Stimulated activated CD4-positive, alpha-beta T cell treated with anti-CD3 and anti-CD28 coated beads, Interleukin-1b, Interleukin-23, amount 100 ng/mL, for 4 hours (primary cell): ENCODE measurements around the gene HOXC9.

Experiments used
- DNase-seq, 2 donors: peaks; one replicate each; pipeline ENCODE4 v3.0.0-alpha.2; 2020; ENCODE audit warnings: low read depth in 2 of 2

HOXC9 gene

GRCh38 chr12:53976172-53976822 lies 23.7 kb upstream of the HOXC9 start:
- no peak for DNase-seq

- DNase-seq, result no peak
Measured at GRCh38 chr12:53976823-53977595, 23.0 kb upstream of the HOXC9 start.

- no peak for DNase-seq
Measured at GRCh38 chr12:53977596-53978445, 22.1 kb upstream of the HOXC9 start.

DNA sequence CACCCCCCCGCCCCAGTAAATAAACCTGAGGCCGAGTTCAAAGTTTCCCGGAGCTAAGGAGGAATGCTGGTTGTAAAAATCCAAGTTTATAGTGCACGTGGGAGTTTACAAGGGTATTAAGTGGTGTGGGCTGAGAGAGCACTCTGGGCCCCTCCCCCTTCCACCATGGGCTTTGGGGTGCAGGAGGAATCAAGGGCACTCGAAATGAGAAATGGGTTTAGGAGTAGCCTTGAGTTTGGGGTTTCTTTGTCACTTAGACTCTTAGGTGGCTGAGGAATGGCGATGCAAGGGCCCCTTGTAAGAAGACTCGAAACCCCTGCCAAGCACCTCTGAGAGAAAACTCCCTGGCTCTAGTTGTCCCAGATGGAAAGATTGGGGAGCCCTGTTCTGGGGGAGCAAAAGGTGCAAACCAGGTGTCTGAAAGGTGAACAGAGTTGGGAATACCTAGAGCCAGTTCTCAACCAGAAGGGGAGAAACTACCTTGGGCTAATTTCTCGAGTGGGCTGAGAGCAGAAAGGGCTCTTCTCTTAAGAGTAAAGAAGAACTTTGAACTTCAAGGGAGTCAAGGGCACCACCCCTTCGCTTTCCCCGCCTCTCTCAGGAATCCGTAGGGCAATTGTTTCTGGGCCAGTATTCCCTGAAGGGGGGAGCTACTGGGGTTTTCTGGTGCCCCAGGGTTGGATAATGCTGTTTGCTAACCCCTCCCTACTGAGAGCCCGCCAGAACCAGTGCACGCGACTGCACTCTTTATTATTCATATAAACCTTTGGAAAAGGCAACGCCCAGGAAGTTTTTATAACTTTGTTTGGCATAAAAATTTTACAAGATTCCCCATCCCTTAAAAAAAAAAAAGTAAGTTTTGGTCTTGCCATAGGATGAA lies 21.2 kb upstream of the HOXC9 start:
- DNase-seq, result no peak

DNA sequence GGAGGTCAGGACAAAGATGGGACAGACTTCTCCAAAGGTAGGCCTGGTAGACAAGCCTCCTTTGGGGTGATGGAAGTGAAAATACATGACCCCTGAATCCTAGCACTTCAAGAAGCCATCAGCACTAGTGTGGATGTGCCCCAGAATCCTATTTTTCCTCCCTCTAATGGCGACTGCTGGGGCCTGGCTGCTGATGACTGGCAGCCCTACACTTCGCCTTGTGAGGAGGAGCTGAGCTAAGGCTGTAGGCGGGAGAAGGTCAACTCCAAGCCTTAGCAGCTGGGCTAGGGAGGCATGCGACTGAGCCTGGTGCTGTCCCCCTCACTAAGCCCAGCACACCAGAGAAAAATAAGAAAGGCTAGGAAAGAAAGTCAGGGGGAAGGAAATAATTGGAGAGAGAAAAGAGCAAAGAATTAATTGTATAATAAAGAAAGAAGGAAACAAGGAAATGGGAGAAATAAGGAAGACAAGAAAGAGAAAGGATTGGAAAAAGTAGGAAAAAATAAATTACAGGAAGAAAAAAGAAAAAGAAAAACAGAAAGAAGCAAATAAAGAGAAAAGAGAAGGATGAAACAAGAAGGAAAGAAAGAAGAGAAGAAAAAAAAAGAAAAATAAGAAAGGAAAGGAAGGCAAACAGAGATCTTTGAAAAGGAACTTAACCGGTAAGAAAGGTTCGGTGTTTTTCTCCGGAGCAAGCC lies 19.7 kb upstream of the HOXC9 start:
- DNase-seq, result no peak

GRCh38 chr12:53980802-53981496 lies 19.0 kb upstream of the HOXC9 start:
- no peak for DNase-seq

DNA sequence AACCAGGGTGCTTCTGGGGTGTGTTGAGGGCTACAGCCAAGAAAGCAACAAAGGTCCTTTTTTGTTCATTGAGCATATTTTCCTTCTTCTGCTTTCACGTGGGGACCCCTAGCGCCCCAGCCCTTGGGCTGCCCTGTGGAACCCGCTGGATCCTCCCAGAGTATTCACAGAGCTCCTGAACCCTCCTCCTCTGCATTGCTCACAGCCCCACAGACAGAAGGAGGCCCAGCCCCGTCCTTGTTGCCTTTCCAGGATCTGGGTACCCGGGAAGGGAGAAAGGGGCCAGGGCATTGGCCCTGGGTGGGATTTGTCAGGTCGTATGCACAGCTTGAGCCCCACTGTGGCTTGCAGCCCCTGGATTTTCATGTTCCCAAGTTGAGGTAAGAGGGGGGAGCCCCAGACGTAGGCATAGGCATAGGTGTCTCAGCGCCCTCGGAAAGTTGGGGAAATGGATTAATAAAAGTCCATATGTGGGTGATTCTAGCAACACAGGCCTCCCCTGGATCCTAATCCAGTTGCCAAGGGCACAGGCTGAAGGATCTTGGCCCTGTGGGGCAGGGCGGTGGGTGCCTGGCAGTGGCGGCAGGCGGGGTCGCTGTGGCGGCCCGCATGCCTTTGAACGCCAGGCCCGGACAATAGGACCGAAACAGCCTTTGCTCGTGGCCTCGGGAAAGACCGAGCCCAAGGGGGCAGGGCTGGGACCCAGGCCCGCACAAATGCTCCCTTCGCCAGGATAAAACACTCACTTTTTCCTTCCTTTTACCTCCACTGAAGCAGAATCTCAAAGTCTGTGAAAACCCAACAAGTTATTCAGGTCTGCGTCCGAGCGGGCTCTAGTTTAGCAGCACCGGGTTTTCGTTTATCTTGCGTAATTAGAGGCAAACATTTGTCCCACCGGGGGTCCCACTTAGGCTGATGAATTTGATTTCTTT lies 18.1 kb upstream of the HOXC9 start:
- DNase-seq, result no peak

GRCh38 chr12:53982648-53983567 lies 17.1 kb upstream of the HOXC9 start:
- DNase-seq, result no peak

DNA sequence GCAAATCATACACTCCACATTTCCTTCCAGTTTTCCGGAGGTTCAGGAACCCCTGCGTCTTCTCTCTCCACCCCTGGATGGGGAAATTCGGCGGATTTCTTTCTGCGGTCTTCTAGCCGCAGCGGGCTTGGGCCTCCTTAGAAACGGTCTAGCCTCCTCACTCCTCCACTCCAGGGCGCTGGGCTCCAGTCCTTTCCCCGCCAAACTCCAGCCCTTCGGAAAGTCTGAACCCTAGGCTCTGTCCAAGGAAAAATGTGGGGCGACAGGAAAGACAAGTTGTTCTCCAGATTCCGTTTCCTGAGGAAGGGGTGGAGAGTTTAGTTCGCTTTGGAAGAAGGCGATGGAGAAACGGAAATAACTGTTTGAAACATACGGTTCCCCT lies 16.4 kb upstream of the HOXC9 start:
- DNase-seq, result no peak

DNA sequence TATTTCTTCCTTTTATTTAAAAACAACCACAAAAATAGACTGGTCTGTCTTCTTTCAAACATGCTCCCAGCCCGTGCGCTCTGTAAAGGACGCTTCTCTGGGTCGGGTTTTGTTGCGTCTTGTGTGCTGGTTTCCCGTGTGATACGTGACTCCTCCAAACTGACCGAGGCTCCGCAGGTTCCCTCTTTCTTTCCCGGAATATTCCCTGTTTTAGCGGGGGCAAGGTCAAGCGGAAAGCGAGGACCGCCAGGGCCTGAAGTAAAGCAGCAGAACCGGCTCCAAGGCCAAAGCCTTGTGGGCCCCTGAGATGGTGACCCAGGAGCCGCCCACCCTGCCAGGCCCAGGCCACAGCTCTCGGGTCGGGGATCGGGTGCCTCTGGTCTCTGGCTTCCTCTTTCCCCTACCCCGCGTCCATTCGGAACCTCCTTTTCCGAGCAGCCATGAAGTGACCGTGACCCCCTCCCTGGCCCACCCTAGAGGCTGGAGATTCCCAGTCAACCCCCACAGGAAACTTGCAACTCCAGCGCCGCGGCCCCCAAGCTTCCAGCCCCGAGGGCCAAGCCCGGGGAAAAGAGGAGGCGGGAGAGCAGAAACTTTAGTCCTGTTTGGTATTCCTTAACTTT lies 15.9 kb upstream of the HOXC9 start:
- no peak for DNase-seq

DNA sequence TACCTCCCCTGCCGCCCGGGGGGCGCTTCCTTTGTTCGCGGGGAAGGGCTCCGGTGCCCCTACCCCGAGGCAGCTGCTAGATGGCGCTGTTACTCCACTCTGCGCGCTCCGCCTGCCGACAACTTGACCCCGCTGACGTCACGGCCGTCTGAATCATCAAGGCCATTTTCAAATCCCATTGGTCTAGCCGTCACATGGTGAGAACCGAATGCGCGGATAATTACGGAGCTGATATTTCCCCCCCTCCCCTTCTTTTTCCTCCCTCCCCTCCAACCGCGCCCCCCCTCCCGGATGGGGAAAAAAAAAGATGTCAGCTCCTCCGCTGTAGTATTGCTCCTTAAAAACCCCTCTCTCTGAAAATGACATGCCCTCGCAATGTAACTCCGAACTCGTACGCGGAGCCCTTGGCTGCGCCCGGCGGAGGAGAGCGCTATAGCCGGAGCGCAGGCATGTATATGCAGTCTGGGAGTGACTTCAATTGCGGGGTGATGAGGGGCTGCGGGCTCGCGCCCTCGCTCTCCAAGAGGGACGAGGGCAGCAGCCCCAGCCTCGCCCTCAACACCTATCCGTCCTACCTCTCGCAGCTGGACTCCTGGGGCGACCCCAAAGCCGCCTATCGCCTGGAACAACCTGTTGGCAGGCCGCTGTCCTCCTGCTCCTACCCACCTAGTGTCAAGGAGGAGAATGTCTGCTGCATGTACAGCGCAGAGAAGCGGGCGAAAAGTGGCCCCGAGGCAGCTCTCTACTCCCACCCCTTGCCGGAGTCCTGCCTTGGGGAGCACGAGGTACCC lies 14.9 kb upstream of the HOXC9 start, which contains the start of gene HOXC10:
Gene HOXC10, plus strand, starts transcription at position 246 of the 791 bp plus-strand sequence. Its CDS starts 114 bp downstream, at position 360.
- DNase-seq, result peak; percentile 54 to 78

DNA sequence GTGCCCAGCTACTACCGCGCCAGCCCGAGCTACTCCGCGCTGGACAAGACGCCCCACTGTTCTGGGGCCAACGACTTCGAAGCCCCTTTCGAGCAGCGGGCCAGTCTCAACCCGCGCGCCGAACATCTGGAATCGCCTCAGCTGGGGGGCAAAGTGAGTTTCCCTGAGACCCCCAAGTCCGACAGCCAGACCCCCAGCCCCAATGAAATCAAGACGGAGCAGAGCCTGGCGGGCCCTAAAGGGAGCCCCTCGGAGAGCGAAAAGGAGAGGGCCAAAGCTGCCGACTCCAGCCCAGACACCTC lies 14.3 kb upstream of the HOXC9 start:
- DNase-seq, result no peak

DNA sequence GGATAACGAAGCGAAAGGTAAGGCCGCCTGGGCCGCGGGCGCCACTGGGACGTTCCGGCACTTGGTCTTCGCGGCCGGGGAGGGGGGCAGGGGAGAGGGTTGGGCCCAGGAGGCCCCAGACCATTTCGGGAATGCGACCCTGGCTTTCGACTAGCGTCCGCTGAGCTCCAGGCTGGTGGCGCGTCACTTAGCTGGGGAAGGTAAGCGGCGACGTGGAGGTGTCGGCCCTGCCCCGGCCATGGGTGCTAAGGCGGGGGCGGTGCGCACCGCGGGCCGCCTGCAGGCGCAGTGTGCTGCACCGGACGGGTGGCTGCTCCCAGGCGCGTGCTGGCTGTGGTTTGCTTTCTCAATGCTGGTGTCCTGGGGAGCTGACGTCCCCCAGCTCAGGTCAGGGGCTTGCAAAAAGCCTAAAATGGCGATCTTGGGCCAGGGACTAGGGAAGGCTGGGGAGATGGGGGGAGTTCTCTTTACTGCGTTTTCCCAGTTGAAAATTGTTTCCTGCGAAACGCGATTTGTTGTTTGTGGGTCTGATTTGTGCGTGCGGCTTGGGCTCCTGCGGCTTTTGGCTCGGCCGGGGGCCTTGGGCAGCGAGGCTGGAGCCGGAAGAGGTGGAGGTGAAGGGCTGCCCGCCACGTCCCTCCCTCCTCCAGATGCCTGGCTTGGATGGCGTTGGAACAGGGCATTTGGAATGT lies 13.8 kb upstream of the HOXC9 start:
- DNase-seq, result no peak

- DNase-seq, result no peak
Measured at GRCh38 chr12:53986686-53987483, 13.1 kb upstream of the HOXC9 start.

- no peak for DNase-seq
Measured at GRCh38 chr12:53987787-53988230, 12.2 kb upstream of the HOXC9 start.
